ENCODE results near the gene AKR1B15. TPM values are rescaled to one million over a fixed set of nuclear protein-coding genes. Genes with fewer than 3 reads are reported as not detected.

Gene AKR1B15
- not detected for polyA plus RNA-seq (2013, experiment 1 of 2)
- polyA plus RNA-seq (2013, experiment 2 of 2) = not detected

GRCh38 chr7:134548877-134549276 lies at the start of gene AKR1B15:
Gene AKR1B15 (plus strand): TSS chr7:134549110. CDS start chr7:134564620, 15,510 bp downstream.
- no CpG with 5 or more reads among the region's 14 CpGs for WGBS, 2 donors (ENCODE audit: extremely low coverage in 2 of 2, insufficient read length in 2 of 2, insufficient replicate concordance in 1 of 2)

GRCh38 chr7:134500406-134500805 lies 48.5 kb upstream of the AKR1B15 start:
- H3K4me2 ChIP-seq (ENCODE audit: insufficient read depth, low read length, poor library complexity, severe bottlenecking) = no peak overlapping the region

More at GRCh38 chr7:134548877-134549276, at the start of gene AKR1B15:
- DNase-seq (ENCODE audit: low spot score) = no peak
- no peak within 1 kb of the TSS for H2BK5ac ChIP-seq (ENCODE audit: low read length)
- no peak within 1 kb of the TSS for H3K4ac ChIP-seq (ENCODE audit: low read length)
- H3K4me2 ChIP-seq (ENCODE audit: insufficient read depth, low read length, poor library complexity, severe bottlenecking) = no peak within 1 kb of the TSS
- H2BK120ac ChIP-seq (ENCODE audit: low read depth, low read length) = no peak within 1 kb of the TSS
- peaks cover 0 to 34% (median 0%) of the 10 kb centered on the region in 3 experiments for H3K27me3 ChIP-seq (ENCODE audit: control insufficient read depth in 3 of 3, insufficient read depth in 3 of 3, low read depth in 1 of 3, low read length in 3 of 3)
- H3K27ac ChIP-seq (replicated peaks; ENCODE audit: low read length) = no peak within 1 kb of the TSS
- H3K4me1 ChIP-seq (ENCODE audit: control insufficient read depth in 2 of 2, insufficient read depth in 1 of 2, low read depth in 1 of 2, low read length in 2 of 2) = peaks cover 4 to 7% of the 10 kb centered on the region in 2 donors
- H3K9ac ChIP-seq (ENCODE audit: low read depth, low read length, poor library complexity) = no peak within 1 kb of the TSS
- no peaks in the 10 kb centered on the region for H3K79me1 ChIP-seq (ENCODE audit: low read depth, low read length)
- peak within 1 kb of the TSS in 1 of 2 donors; percentile 32 for H3K4me3 ChIP-seq (ENCODE audit: low read length in 2 of 2)
- no peak within 1 kb of the TSS for H3K23ac ChIP-seq (ENCODE audit: low read depth, low read length, poor library complexity)
- H3K14ac ChIP-seq (ENCODE audit: low read length) = no peak within 1 kb of the TSS
- H2BK15ac ChIP-seq (ENCODE audit: low read length) = peak within 1 kb of the TSS; percentile 63
- H2AK5ac ChIP-seq (ENCODE audit: low read depth, low read length) = no peak within 1 kb of the TSS
- H2AFZ ChIP-seq (ENCODE audit: low read length) = peak within 1 kb of the TSS; percentile 81
- no peaks in the 10 kb centered on the region for H3K9me3 ChIP-seq (replicated peaks in 1 of 2; ENCODE audit: control insufficient read depth in 2 of 2, insufficient read depth in 1 of 2, low read depth in 1 of 2, low read length in 2 of 2)
- H3K18ac ChIP-seq (ENCODE audit: low read length) = peak within 1 kb of the TSS; percentile 53
- no peak within 1 kb of the TSS for H4K8ac ChIP-seq (ENCODE audit: low read depth, low read length)
- no peak within 1 kb of the TSS for H4K91ac ChIP-seq (ENCODE audit: low read depth, low read length, poor library complexity)
- H3K36me3 ChIP-seq (replicated peaks in 1 of 2; ENCODE audit: control insufficient read depth in 2 of 2, insufficient read depth in 2 of 2, low read length in 2 of 2) = no peaks in the 10 kb centered on the region
- H2BK12ac ChIP-seq (ENCODE audit: low read length) = no peak within 1 kb of the TSS

GRCh38 chr7:134500982-134501381 lies 47.9 kb upstream of the AKR1B15 start:
- H2BK5ac ChIP-seq (ENCODE audit: low read length) = no peak overlapping the region
- no peak overlapping the region for H2AK5ac ChIP-seq (ENCODE audit: low read depth, low read length)
- H3K4ac ChIP-seq (ENCODE audit: low read length) = no peak overlapping the region
- H3K4me3 ChIP-seq (ENCODE audit: low read length in 2 of 2) = no peak overlapping the region
- H2BK12ac ChIP-seq (ENCODE audit: low read length) = no peak overlapping the region
- H2BK15ac ChIP-seq (ENCODE audit: low read length) = no peak overlapping the region
- H3K27me3 ChIP-seq (ENCODE audit: control insufficient read depth in 3 of 3, insufficient read depth in 3 of 3, low read depth in 1 of 3, low read length in 3 of 3) = no peaks in the 10 kb centered on the region
- H3K9me3 ChIP-seq (replicated peaks in 1 of 2; ENCODE audit: control insufficient read depth in 2 of 2, insufficient read depth in 1 of 2, low read depth in 1 of 2, low read length in 2 of 2) = no peaks in the 10 kb centered on the region
- H3K4me2 ChIP-seq (ENCODE audit: insufficient read depth, low read length, poor library complexity, severe bottlenecking) = no peak overlapping the region
- no peaks in the 10 kb centered on the region for H3K4me1 ChIP-seq (ENCODE audit: control insufficient read depth in 2 of 2, insufficient read depth in 1 of 2, low read depth in 1 of 2, low read length in 2 of 2)
- WGBS, 2 donors (ENCODE audit: extremely low coverage in 2 of 2, insufficient read length in 2 of 2, insufficient replicate concordance in 1 of 2) = no CpG with 5 or more reads among the region's 5 CpGs
- H4K8ac ChIP-seq (ENCODE audit: low read depth, low read length) = no peak overlapping the region
- no peak overlapping the region for H3K18ac ChIP-seq (ENCODE audit: low read length)
- H3K9ac ChIP-seq (ENCODE audit: low read depth, low read length, poor library complexity) = no peak overlapping the region
- no peak overlapping the region for H2AFZ ChIP-seq (ENCODE audit: low read length)
- H3K79me1 ChIP-seq (ENCODE audit: low read depth, low read length) = no peaks in the 10 kb centered on the region
- no peak overlapping the region for H2BK120ac ChIP-seq (ENCODE audit: low read depth, low read length)
- no peak overlapping the region for H4K91ac ChIP-seq (ENCODE audit: low read depth, low read length, poor library complexity)
- DNase-seq (ENCODE audit: low spot score) = no peak
- H3K27ac ChIP-seq (replicated peaks; ENCODE audit: low read length) = no peak overlapping the region
- H3K36me3 ChIP-seq (replicated peaks in 1 of 2; ENCODE audit: control insufficient read depth in 2 of 2, insufficient read depth in 2 of 2, low read length in 2 of 2) = no peaks in the 10 kb centered on the region
- no peak overlapping the region for H3K14ac ChIP-seq (ENCODE audit: low read length)
- no peak overlapping the region for H3K23ac ChIP-seq (ENCODE audit: low read depth, low read length, poor library complexity)

More at GRCh38 chr7:134500406-134500805, 48.5 kb upstream of the AKR1B15 start:
- no peaks in the 10 kb centered on the region for H3K79me1 ChIP-seq (ENCODE audit: low read depth, low read length)
- no peak overlapping the region for H3K14ac ChIP-seq (ENCODE audit: low read length)
- no peaks in the 10 kb centered on the region for H3K36me3 ChIP-seq (replicated peaks in 1 of 2; ENCODE audit: control insufficient read depth in 2 of 2, insufficient read depth in 2 of 2, low read length in 2 of 2)
- H3K4ac ChIP-seq (ENCODE audit: low read length) = no peak overlapping the region
- no peak overlapping the region for H2BK12ac ChIP-seq (ENCODE audit: low read length)
- no peak overlapping the region for H3K23ac ChIP-seq (ENCODE audit: low read depth, low read length, poor library complexity)
- H2BK120ac ChIP-seq (ENCODE audit: low read depth, low read length) = no peak overlapping the region
- no CpG with 5 or more reads among the region's 2 CpGs for WGBS, 2 donors (ENCODE audit: extremely low coverage in 2 of 2, insufficient read length in 2 of 2, insufficient replicate concordance in 1 of 2)
- DNase-seq (ENCODE audit: low spot score) = no peak
- no peak overlapping the region for H2BK5ac ChIP-seq (ENCODE audit: low read length)
- no peak overlapping the region for H2AK5ac ChIP-seq (ENCODE audit: low read depth, low read length)
- no peak overlapping the region for H3K27ac ChIP-seq (replicated peaks; ENCODE audit: low read length)
- no peak overlapping the region for H3K4me3 ChIP-seq (ENCODE audit: low read length in 2 of 2)
- peaks cover 0 to 5% (median 0%) of the 10 kb centered on the region in 3 experiments for H3K27me3 ChIP-seq (ENCODE audit: control insufficient read depth in 3 of 3, insufficient read depth in 3 of 3, low read depth in 1 of 3, low read length in 3 of 3)
- H2BK15ac ChIP-seq (ENCODE audit: low read length) = no peak overlapping the region
- H4K91ac ChIP-seq (ENCODE audit: low read depth, low read length, poor library complexity) = no peak overlapping the region
- no peaks in the 10 kb centered on the region for H3K9me3 ChIP-seq (replicated peaks in 1 of 2; ENCODE audit: control insufficient read depth in 2 of 2, insufficient read depth in 1 of 2, low read depth in 1 of 2, low read length in 2 of 2)
- H3K18ac ChIP-seq (ENCODE audit: low read length) = no peak overlapping the region
- no peak overlapping the region for H2AFZ ChIP-seq (ENCODE audit: low read length)
- no peak overlapping the region for H3K9ac ChIP-seq (ENCODE audit: low read depth, low read length, poor library complexity)
- no peaks in the 10 kb centered on the region for H3K4me1 ChIP-seq (ENCODE audit: control insufficient read depth in 2 of 2, insufficient read depth in 1 of 2, low read depth in 1 of 2, low read length in 2 of 2)
- no peak overlapping the region for H4K8ac ChIP-seq (ENCODE audit: low read depth, low read length)

GRCh38 chr7:134502463-134503371 lies 46.2 kb upstream of the AKR1B15 start:
- H3K4me2 ChIP-seq (ENCODE audit: insufficient read depth, low read length, poor library complexity, severe bottlenecking) = no peak overlapping the region

More at GRCh38 chr7:134502463-134503371, 46.2 kb upstream of the AKR1B15 start:
- no peak overlapping the region for H3K27ac ChIP-seq (replicated peaks; ENCODE audit: low read length)
- DNase-seq (ENCODE audit: low spot score) = no peak
- no peak overlapping the region for H2BK12ac ChIP-seq (ENCODE audit: low read length)
- H3K9me3 ChIP-seq (replicated peaks in 1 of 2; ENCODE audit: control insufficient read depth in 2 of 2, insufficient read depth in 1 of 2, low read depth in 1 of 2, low read length in 2 of 2) = no peaks in the 10 kb centered on the region
- H3K4me3 ChIP-seq (ENCODE audit: low read length in 2 of 2) = no peak overlapping the region
- H3K14ac ChIP-seq (ENCODE audit: low read length) = no peak overlapping the region
- no peak overlapping the region for H2AK5ac ChIP-seq (ENCODE audit: low read depth, low read length)
- H2BK5ac ChIP-seq (ENCODE audit: low read length) = no peak overlapping the region
- no peaks in the 10 kb centered on the region for H3K36me3 ChIP-seq (replicated peaks in 1 of 2; ENCODE audit: control insufficient read depth in 2 of 2, insufficient read depth in 2 of 2, low read length in 2 of 2)
- no peak overlapping the region for H3K9ac ChIP-seq (ENCODE audit: low read depth, low read length, poor library complexity)
- no peaks in the 10 kb centered on the region for H3K79me1 ChIP-seq (ENCODE audit: low read depth, low read length)
- H4K8ac ChIP-seq (ENCODE audit: low read depth, low read length) = no peak overlapping the region
- no peak overlapping the region for H3K23ac ChIP-seq (ENCODE audit: low read depth, low read length, poor library complexity)
- H2BK120ac ChIP-seq (ENCODE audit: low read depth, low read length) = no peak overlapping the region
- no peak overlapping the region for H4K91ac ChIP-seq (ENCODE audit: low read depth, low read length, poor library complexity)
- H3K4ac ChIP-seq (ENCODE audit: low read length) = no peak overlapping the region
- no CpG with 5 or more reads among the region's 3 CpGs for WGBS, 2 donors (ENCODE audit: extremely low coverage in 2 of 2, insufficient read length in 2 of 2, insufficient replicate concordance in 1 of 2)
- H2BK15ac ChIP-seq (ENCODE audit: low read length) = no peak overlapping the region
- peaks cover 0 to 4% (median 0%) of the 10 kb centered on the region in 3 experiments for H3K27me3 ChIP-seq (ENCODE audit: control insufficient read depth in 3 of 3, insufficient read depth in 3 of 3, low read depth in 1 of 3, low read length in 3 of 3)
- H2AFZ ChIP-seq (ENCODE audit: low read length) = no peak overlapping the region
- H3K18ac ChIP-seq (ENCODE audit: low read length) = no peak overlapping the region
- no peaks in the 10 kb centered on the region for H3K4me1 ChIP-seq (ENCODE audit: control insufficient read depth in 2 of 2, insufficient read depth in 1 of 2, low read depth in 1 of 2, low read length in 2 of 2)

All from neuronal stem cell (in vitro differentiated cells).